ENCODE measurements around the gene DBF4B. TPM values are rescaled to one million over a fixed set of nuclear protein-coding genes. Genes with fewer than 3 reads are reported as not detected.
A peak's percentile ranks its signal among the peaks of the same experiment; 100 is the strongest.
"Not testable (repeated sequence)": the region's sequence is repeated elsewhere in the genome, so short reads cannot be mapped to it uniquely, and the experiment has no call there.

DBF4B gene
- total and polyA plus RNA-seq, 8 donors: 1.0 to 5.5 (median 2.8) TPM

DNA sequence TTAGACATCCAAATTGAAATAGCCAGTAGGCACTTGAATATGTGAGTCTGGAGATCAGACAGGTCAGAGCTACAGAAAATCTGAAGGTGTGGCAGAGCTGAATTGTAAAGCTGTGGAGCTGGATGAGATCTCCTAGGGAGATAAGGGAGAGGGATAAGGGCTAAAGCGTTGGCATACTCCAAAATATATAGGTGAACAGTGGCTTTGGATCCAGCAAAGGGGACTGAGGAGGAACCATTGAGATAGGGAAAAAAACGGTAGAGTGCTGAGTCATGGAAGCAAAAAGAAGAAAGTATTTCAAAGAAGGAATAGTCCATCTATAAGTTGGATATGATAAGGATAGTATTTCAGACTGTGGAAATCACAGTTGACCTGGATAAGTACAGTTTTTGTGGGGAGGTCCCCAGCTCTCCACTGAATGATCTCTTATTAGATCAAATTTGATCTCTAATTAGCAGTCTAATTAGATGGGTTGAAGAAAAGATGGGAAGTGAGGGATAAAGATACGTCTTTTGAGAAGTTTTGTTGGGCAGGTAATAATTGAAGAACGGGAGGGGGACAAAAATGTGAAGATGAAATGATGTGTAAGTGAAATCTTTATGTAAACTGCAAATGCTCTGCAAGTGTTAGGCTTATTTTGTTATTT lies 587 bp upstream of the DBF4B start:
- peak in 3 of 4 donors; percentile 8 to 19 (median 10) for ATAC-seq
- intact Hi-C loops (cut with DNase I): no loop called here

GRCh38 chr17:44719444-44719843 lies 11.0 kb downstream of the DBF4B start:
- 89 to 97% methylated on average over 1 of the region's 1 CpG for WGBS, 2 donors
- intact Hi-C loops (cut with DNase I): no loop called here
- Histone ChIP-seq H3K4me3 (no peak overlapping the region), H3K27ac (no peak overlapping the region), H3K36me3 (no peaks in the 10 kb centered on the region), H3K27me3 (no peaks in the 10 kb centered on the region), H3K4me1 (no peaks in the 10 kb centered on the region), H3K9me3 (no peaks in the 10 kb centered on the region)
- TF ChIP-seq, protein P1, sequence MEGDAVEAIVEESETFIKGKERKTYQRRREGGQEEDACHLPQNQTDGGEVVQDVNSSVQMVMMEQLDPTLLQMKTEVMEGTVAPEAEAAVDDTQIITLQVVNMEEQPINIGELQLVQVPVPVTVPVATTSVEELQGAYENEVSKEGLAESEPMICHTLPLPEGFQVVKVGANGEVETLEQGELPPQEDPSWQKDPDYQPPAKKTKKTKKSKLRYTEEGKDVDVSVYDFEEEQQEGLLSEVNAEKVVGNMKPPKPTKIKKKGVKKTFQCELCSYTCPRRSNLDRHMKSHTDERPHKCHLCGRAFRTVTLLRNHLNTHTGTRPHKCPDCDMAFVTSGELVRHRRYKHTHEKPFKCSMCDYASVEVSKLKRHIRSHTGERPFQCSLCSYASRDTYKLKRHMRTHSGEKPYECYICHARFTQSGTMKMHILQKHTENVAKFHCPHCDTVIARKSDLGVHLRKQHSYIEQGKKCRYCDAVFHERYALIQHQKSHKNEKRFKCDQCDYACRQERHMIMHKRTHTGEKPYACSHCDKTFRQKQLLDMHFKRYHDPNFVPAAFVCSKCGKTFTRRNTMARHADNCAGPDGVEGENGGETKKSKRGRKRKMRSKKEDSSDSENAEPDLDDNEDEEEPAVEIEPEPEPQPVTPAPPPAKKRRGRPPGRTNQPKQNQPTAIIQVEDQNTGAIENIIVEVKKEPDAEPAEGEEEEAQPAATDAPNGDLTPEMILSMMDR (IDR thresholded peaks at IDR 0.05): no peak
- ATAC-seq: no peak
- FAIRE-seq: no peak
- no peak for DNase-seq

More for the DNA sequence above, 587 bp upstream of the DBF4B start:
- DNase-seq (no peak), FAIRE-seq (no peak)
- H3K27ac ChIP-seq: peak overlapping the region in 2 of 4 donors; percentile 33 to 43
- H3K36me3 ChIP-seq: no peaks in the 10 kb centered on the region
- TF ChIP-seq, protein P1 (IDR thresholded peaks at IDR 0.05): no peak
- H3K27me3 ChIP-seq: no peaks in the 10 kb centered on the region
- 19 to 27% methylated on average over 4 of the region's 4 CpGs for WGBS, 2 donors
- H3K4me1 ChIP-seq: peaks cover 0 to 6% (median 0%) of the 10 kb centered on the region in 3 donors
- no peaks in the 10 kb centered on the region for H3K9me3 ChIP-seq
- H3K4me3 ChIP-seq: peak overlapping the region; percentile 50 to 83 (median 66)

GRCh38 chr17:44722254-44722653 lies 13.8 kb downstream of the DBF4B start:
- 75 to 81% methylated on average over 5 of the region's 5 CpGs for WGBS, 2 donors
- TF ChIP-seq, protein P1 (IDR thresholded peaks at IDR 0.05): no peak
- FAIRE-seq: no peak
- H3K9me3 ChIP-seq: no peaks in the 10 kb centered on the region
- no peak for ATAC-seq
- intact Hi-C loops (cut with DNase I): no loop called here
- H3K4me1 ChIP-seq: no peaks in the 10 kb centered on the region
- H3K4me3 ChIP-seq: no peak overlapping the region
- H3K27me3 ChIP-seq: no peaks in the 10 kb centered on the region
- H3K36me3 ChIP-seq: no peaks in the 10 kb centered on the region
- DNase-seq: no peak
- H3K27ac ChIP-seq: no peak overlapping the region

- 94 to 96% methylated on average over 6 of the region's 6 CpGs for WGBS, 2 donors
- H3K4me1 ChIP-seq; ATAC-seq; H3K9me3 ChIP-seq; H3K27me3 ChIP-seq; H3K27ac ChIP-seq; FAIRE-seq; DNase-seq; H3K4me3 ChIP-seq; H3K36me3 ChIP-seq; intact Hi-C loops (cut with DNase I): not testable (repeated sequence)
These were observed 17.7 kb downstream of the DBF4B start for GRCh38 chr17:44726121-44726520.

GRCh38 chr17:44733753-44734152 lies 25.3 kb downstream of the DBF4B start:
- no peaks in the 10 kb centered on the region for H3K9me3 ChIP-seq
- no peak overlapping the region for H3K27ac ChIP-seq
- no peaks in the 10 kb centered on the region for H3K36me3 ChIP-seq
- no peak for ATAC-seq
- no peak for DNase-seq
- intact Hi-C loops (cut with DNase I): no loop called here
- no peaks in the 10 kb centered on the region for H3K4me1 ChIP-seq
- no peak for FAIRE-seq
- WGBS, 2 donors: 78 to 81% methylated on average over 5 of the region's 5 CpGs
- H3K4me3 ChIP-seq: no peak overlapping the region
- H3K27me3 ChIP-seq: no peaks in the 10 kb centered on the region
- TF ChIP-seq, protein P1 (IDR thresholded peaks at IDR 0.05): no peak

Data from pancreas (tissue), 10 donors.